ENCODE data around the gene NIPSNAP2. TPM values are rescaled to one million over a fixed set of nuclear protein-coding genes. Genes with fewer than 3 reads are reported as not detected.
"Not testable (repeated sequence)": the region's sequence is repeated elsewhere in the genome, so short reads cannot be mapped to it uniquely, and the experiment has no call there.

The NIPSNAP2 gene
- total and polyA plus RNA-seq, 2 donors: 38.4 to 61.3 TPM

DNA sequence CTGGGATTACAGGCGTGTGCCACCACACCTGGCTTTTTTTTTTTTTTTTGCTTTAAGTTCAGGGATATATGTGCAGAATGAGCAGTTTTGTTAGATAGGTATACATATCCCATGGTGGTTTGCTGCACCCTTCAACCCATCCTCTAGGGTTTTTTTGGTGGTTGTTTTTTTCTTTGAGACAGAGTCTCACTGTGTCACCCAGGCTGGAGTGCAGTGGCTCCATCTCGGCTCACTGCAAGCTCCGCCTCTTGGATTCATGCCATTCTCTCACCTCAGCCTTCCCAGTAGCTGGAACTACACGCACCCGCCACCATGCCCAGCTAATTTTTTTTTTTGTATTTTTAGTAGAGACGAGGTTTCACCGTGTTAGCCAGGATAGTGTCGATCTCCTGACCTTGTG is 84.4 kb downstream of the NIPSNAP2 start:
- not testable (repeated sequence) for H3K36me3 ChIP-seq (ENCODE audit: control insufficient read depth in 2 of 2, insufficient read depth in 2 of 2, low read length in 1 of 2); DNase-seq (ENCODE audit: low read depth in 6 of 9, low spot score in 9 of 9); H3K27ac ChIP-seq (ENCODE audit: low read depth in 1 of 2, low read length in 1 of 2); H3K27me3 ChIP-seq (ENCODE audit: control insufficient read depth in 2 of 2, insufficient read depth in 1 of 2, low read length in 1 of 2); H3K4me3 ChIP-seq (ENCODE audit: low read length in 2 of 2); H3K9me3 ChIP-seq (ENCODE audit: control insufficient read depth in 2 of 2, insufficient read depth in 1 of 2, low read length in 1 of 2)
- peaks cover 10 to 11% of the 10 kb centered on the region in 2 donors for H3K4me1 ChIP-seq (ENCODE audit: control insufficient read depth in 2 of 2, insufficient read depth in 2 of 2, low read length in 2 of 2)
- WGBS: 87% methylated on average over 8 of the region's 8 CpGs

Other genes with a start within 250 kb of the NIPSNAP2 start
- not detected for gene SEPTIN14, start 101.8 kb upstream of the NIPSNAP2 start, total RNA-seq
- under 0.01 TPM for gene SEPTIN14, start 101.8 kb upstream of the NIPSNAP2 start, polyA plus RNA-seq
- gene ZNF713, start 77.1 kb upstream of the NIPSNAP2 start, total RNA-seq: 4.0 TPM
- 2.3 TPM for gene ZNF713, start 77.1 kb upstream of the NIPSNAP2 start, polyA plus RNA-seq
- gene MRPS17, start 12.7 kb upstream of the NIPSNAP2 start, total RNA-seq: 14.7 TPM
- gene MRPS17, start 12.7 kb upstream of the NIPSNAP2 start, polyA plus RNA-seq: 17.1 TPM
- gene PSPH, start 86.9 kb downstream of the NIPSNAP2 start, total RNA-seq: 14.0 TPM
- 8.2 TPM for gene PSPH, start 86.9 kb downstream of the NIPSNAP2 start, polyA plus RNA-seq
- gene CCT6A, start 87.2 kb downstream of the NIPSNAP2 start, total RNA-seq: 135 TPM
- 198 TPM for gene CCT6A, start 87.2 kb downstream of the NIPSNAP2 start, polyA plus RNA-seq
- 91.7 TPM for gene SUMF2, start 99.7 kb downstream of the NIPSNAP2 start, total RNA-seq
- gene SUMF2, start 99.7 kb downstream of the NIPSNAP2 start, polyA plus RNA-seq: 98.7 TPM
- 0.85 TPM for gene PHKG1, start 128.4 kb downstream of the NIPSNAP2 start, total RNA-seq
- gene PHKG1, start 128.4 kb downstream of the NIPSNAP2 start, polyA plus RNA-seq: 1.7 TPM
- 550 TPM for gene CHCHD2, start 141.9 kb downstream of the NIPSNAP2 start, total RNA-seq
- 350 TPM for gene CHCHD2, start 141.9 kb downstream of the NIPSNAP2 start, polyA plus RNA-seq
- gene NUPR2, start 151.8 kb downstream of the NIPSNAP2 start, total RNA-seq: 0.38 TPM
- 0.75 TPM for gene NUPR2, start 151.8 kb downstream of the NIPSNAP2 start, polyA plus RNA-seq

Data from thymus (tissue), 11 donors.